Caco-2 (cell line): ENCODE results near the gene CLEC2D. TPM values are rescaled to one million over a fixed set of nuclear protein-coding genes. Genes with fewer than 3 reads are reported as not detected.

Experiments
- BruUV-seq: library from RNA; stranded (reverse); fragments of 400-500 nt; replicated peaks from 2 replicates; lab custom pipeline; 2021; lab: Mats Ljungman, UMichigan
- CTCF ChIA-PET: fragments of 300-600 bp; sonication (Branson Sonifier 250); formaldehyde crosslinking; loops from one replicate; lab custom pipeline; 2022; ENCODE audit warnings: antibody characterized with exemption; lab: Charles Lee
- POLR2A ChIA-PET: fragments of 300-600 bp; sonication (Branson Sonifier 250); formaldehyde crosslinking; loops from one replicate; lab custom pipeline; 2022; ENCODE audit warnings: antibody characterized with exemption; lab: Charles Lee
- DNase-seq, 2 experiments: peaks; one replicate each; pipeline versions ENCODE4 v3.0.0 to v3.0.0-alpha.2; 2020 to 2022
- H3K27me3 ChIP-seq: replicated peaks from 2 replicates; pipeline ENCODE4 v1.6.0; 2011; ENCODE audit warnings: low read length; ENCODE audit not compliant: control insufficient read depth, insufficient read depth
- H3K36me3 ChIP-seq: 2 replicates; pipeline ENCODE4 v1.5.1; 2011; ENCODE audit warnings: low read length; ENCODE audit not compliant: control insufficient read depth, insufficient read depth
- H3K4me1 ChIP-seq: fragments of 250-450 bp; sonication (Bioruptor Pico); 2 replicates; pipeline ENCODE4 v1.5.1; 2020; ENCODE audit warnings: mild to moderate bottlenecking
- H3K4me3 ChIP-seq: 2 replicates; pipeline ENCODE4 v1.5.1; 2011; ENCODE audit warnings: low read depth, mild to moderate bottlenecking, control low read depth, low read length
- H3K9me3 ChIP-seq: fragments of 250-450 bp; sonication (Bioruptor Pico); 2 replicates; pipeline ENCODE4 v1.5.1; 2020; ENCODE audit warnings: mild to moderate bottlenecking, moderate library complexity
- H3K27ac Mint-ChIP-seq: one replicate; pipeline ENCODE4 v1.8.0; 2022; ENCODE audit warnings: mixed read lengths; ENCODE audit not compliant: unreplicated experiment
- H3K27me3 Mint-ChIP-seq: one replicate; pipeline ENCODE4 v1.8.0; 2022; ENCODE audit warnings: mixed read lengths; ENCODE audit not compliant: insufficient read depth, unreplicated experiment
- H3K36me3 Mint-ChIP-seq: one replicate; pipeline ENCODE4 v1.8.0; 2022; ENCODE audit warnings: mild to moderate bottlenecking, mixed read lengths; ENCODE audit not compliant: insufficient read depth, unreplicated experiment
- H3K4me1 Mint-ChIP-seq: one replicate; pipeline ENCODE4 v1.8.0; 2022; ENCODE audit warnings: low read depth, mixed read lengths; ENCODE audit not compliant: unreplicated experiment
- H3K4me3 Mint-ChIP-seq: one replicate; pipeline ENCODE4 v1.8.0; 2022; ENCODE audit warnings: mild to moderate bottlenecking, moderate library complexity, mixed read lengths; ENCODE audit not compliant: unreplicated experiment
- H3K9me3 Mint-ChIP-seq: one replicate; pipeline ENCODE4 v1.8.0; 2022; ENCODE audit warnings: mixed read lengths; ENCODE audit not compliant: unreplicated experiment
- intact Hi-C: fragments of 100-400 bp; cut with micrococcal nuclease; formaldehyde crosslinking; loops from one replicate; pipeline ENCODE4 v1.10.0; 2022; ENCODE audit not compliant: unreplicated experiment
- total RNA-seq: library from RNA; stranded (reverse); gene quantifications from 2 replicates; pipeline ENCODE4 v1.2.3, GENCODE V29; 2022
- TF ChIP-seq, protein P1 (sequence below), 2 experiments: fragments of 200-600 bp in 1 of 2; IDR thresholded peaks; 1 replicate in 1 of 2; 2 replicates in 1 of 2; pipeline versions ENCODE4 v1.5.1 to v1.8.0; 2011 to 2022; ENCODE audit warnings: antibody characterized with exemption in 1 of 2, control low read depth in 1 of 2, inconsistent platforms in 1 of 2, low read depth in 1 of 2, low read length in 1 of 2, mild to moderate bottlenecking in 1 of 2, moderate library complexity in 1 of 2; ENCODE audit not compliant: insufficient read depth in 1 of 2, severe bottlenecking in 1 of 2, unreplicated experiment in 1 of 2

The CLEC2D gene
- total RNA-seq, 1 experiment from 2014 or later: 6.6 TPM

DNA sequence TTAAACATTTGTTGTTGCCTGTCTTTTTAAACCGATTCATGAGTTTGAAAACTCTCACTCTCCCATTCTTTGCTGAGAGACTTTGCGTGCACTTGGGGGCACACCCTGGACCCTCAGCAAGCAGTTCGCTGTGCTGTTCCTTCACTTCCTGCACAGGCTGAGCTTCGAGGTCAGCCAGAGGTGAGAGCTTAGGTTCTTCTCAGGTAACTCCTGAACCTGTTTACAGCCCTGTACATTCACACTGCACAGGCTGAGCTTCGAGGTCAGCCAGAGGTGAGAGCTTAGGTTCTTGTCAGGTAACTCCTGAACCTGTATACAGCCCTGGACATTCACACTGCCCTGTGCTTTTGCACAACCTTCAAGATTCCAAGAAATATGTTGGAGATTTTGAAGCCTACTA, 73.1 kb downstream of the CLEC2D start:
- POLR2A ChIA-PET: no interaction called here
- no TSS peak for BruUV-seq

DNA sequence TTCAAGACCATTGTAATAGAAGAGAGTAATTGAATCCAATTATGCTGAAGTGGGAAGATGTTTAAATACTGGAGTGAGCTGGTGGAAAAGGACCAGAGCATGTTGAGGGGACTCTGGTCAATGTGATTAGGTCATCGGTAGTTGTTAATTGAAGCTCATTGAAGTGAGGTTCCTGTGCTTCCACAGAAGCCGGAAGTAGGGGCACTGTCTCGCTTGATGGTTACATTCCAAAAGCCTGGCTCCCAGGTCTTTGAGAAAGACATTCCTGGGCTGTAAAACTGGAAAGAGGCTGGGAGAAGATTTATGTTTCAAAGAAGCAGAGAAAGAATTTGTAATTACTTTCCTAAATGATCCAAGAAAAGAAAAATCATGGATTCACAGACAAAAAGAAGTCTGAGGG, 75.7 kb downstream of the CLEC2D start:
- ChIA-PET CTCF (interaction anchor here (0.6 kb wide), 1 partner anchor 52 kb away, joined by 3 read pairs; no protein-coding TSS in a partner anchor), POLR2A (no interaction called here)
- Mint-ChIP-seq H3K27ac (no peak overlapping the region), H3K36me3 (no peaks in the 10 kb centered on the region), H3K27me3 (peaks cover 16% of the 10 kb centered on the region), H3K9me3 (no peaks in the 10 kb centered on the region), H3K4me1 (peaks cover under 1% of the 10 kb centered on the region), H3K4me3 (no peak overlapping the region)
- TF ChIP-seq, protein P1, sequence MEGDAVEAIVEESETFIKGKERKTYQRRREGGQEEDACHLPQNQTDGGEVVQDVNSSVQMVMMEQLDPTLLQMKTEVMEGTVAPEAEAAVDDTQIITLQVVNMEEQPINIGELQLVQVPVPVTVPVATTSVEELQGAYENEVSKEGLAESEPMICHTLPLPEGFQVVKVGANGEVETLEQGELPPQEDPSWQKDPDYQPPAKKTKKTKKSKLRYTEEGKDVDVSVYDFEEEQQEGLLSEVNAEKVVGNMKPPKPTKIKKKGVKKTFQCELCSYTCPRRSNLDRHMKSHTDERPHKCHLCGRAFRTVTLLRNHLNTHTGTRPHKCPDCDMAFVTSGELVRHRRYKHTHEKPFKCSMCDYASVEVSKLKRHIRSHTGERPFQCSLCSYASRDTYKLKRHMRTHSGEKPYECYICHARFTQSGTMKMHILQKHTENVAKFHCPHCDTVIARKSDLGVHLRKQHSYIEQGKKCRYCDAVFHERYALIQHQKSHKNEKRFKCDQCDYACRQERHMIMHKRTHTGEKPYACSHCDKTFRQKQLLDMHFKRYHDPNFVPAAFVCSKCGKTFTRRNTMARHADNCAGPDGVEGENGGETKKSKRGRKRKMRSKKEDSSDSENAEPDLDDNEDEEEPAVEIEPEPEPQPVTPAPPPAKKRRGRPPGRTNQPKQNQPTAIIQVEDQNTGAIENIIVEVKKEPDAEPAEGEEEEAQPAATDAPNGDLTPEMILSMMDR (IDR thresholded peaks at IDR 0.05; ENCODE audit: insufficient read depth in 1 of 2, low read depth in 1 of 2, low read length in 1 of 2, severe bottlenecking in 1 of 2, unreplicated experiment in 1 of 2): no peak
- BruUV-seq: no TSS peak
- H3K27me3 ChIP-seq: no peaks in the 10 kb centered on the region
- H3K4me1 ChIP-seq: no peaks in the 10 kb centered on the region
- intact Hi-C loops: no loop called here
- no peaks in the 10 kb centered on the region for H3K36me3 ChIP-seq
- H3K9me3 ChIP-seq: no peaks in the 10 kb centered on the region
- DNase-seq: no peak
- H3K4me3 ChIP-seq: no peak overlapping the region

More for the DNA sequence above, 73.1 kb downstream of the CLEC2D start:
- Histone ChIP-seq H3K27me3 (no peaks in the 10 kb centered on the region), H3K4me1 (no peaks in the 10 kb centered on the region), H3K4me3 (no peak overlapping the region), H3K36me3 (no peaks in the 10 kb centered on the region), H3K9me3 (no peaks in the 10 kb centered on the region)
- CTCF ChIA-PET: interaction anchor here (0.6 to 1.5 kb wide), 10 partner anchors 8 to 397 kb away, joined by 3 to 15 read pairs (median 3); no protein-coding TSS in a partner anchor
- Mint-ChIP-seq H3K36me3 (no peaks in the 10 kb centered on the region), H3K9me3 (no peaks in the 10 kb centered on the region), H3K27me3 (peaks cover 13% of the 10 kb centered on the region), H3K27ac (no peak overlapping the region), H3K4me1 (no peaks in the 10 kb centered on the region), H3K4me3 (no peak overlapping the region)
- TF ChIP-seq, protein P1 (IDR thresholded peaks at IDR 0.05; ENCODE audit: insufficient read depth in 1 of 2, low read depth in 1 of 2, low read length in 1 of 2, severe bottlenecking in 1 of 2, unreplicated experiment in 1 of 2): no peak
- intact Hi-C loops: no loop called here
- no peak for DNase-seq

Other genes starting within 250 kb of the CLEC2D start
- gene KLRB1, start 61.8 kb upstream of the CLEC2D start, total RNA-seq: not detected in 2 replicates
- not detected in 2 replicates for gene CLECL1, start 63.4 kb downstream of the CLEC2D start, total RNA-seq
- gene CD69, start 91.2 kb downstream of the CLEC2D start, total RNA-seq: not detected in 2 replicates
- not detected in 2 replicates for gene KLRF1, start 157.8 kb downstream of the CLEC2D start, total RNA-seq
- gene CLEC2B, start 199.6 kb downstream of the CLEC2D start, total RNA-seq: not detected in 2 replicates
- gene KLRF2, start 211.8 kb downstream of the CLEC2D start, total RNA-seq: not detected in 2 replicates